VCaP (cell line): ENCODE measurements around the gene HNRNPA0.

ENCODE experiments used
- H3K27ac ChIP-seq: fragments of 450-650 bp; 2 replicates; pipeline ENCODE4 v1.5.1; 2017
- TF ChIP-seq, protein P1 (sequence below): fragments of 450-650 bp; conservative IDR thresholded peaks from 2 replicates; pipeline ENCODE4 v1.5.1; 2017; ENCODE audit warnings: mild to moderate bottlenecking, moderate library complexity

HNRNPA0 gene

DNA sequence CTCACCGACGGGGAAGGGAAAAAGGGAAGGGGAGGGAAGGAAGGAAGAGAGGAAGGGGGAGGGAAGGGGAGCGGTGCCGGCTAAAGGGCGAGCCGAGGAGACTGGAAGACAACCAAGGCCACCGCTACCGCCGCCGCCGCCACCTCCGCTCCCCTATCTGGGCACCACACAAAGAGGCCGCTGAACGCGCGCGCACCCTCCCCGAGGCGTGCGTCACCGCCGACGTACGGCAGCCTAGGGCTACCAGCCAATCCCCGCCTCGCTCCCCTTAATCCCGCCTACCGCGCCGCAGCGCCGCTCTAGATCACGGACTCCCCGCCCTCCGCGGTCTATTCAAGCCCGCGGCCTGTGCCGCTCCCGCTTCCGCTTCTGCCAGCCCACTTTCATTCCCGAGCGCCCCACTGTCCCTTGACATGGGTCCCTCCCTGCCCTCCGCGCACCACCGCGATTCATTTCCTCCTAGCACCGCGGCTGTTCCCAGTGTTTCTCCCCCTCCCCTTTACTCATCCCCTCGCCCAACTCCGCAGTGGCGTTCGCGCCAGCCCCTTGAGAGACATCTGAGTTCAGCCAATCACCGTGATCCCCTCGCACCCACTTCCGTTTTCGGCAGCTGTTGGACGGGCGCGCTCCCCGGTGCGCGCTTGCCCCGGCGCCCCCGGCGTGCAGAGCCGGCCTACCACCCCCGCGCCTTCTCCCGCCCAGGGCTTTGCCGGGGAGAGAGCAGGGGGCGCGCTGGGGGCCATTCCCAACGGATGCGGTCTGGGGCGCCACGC, at the start of gene HNRNPA0:
HNRNPA0 (minus strand) TSS at position 176 of the 773 bp plus-strand sequence. CDS start 297 bp downstream, outside the sequence.
- H3K27ac ChIP-seq, result peak within 1 kb of the TSS; percentile 99
- TF ChIP-seq, protein P1, sequence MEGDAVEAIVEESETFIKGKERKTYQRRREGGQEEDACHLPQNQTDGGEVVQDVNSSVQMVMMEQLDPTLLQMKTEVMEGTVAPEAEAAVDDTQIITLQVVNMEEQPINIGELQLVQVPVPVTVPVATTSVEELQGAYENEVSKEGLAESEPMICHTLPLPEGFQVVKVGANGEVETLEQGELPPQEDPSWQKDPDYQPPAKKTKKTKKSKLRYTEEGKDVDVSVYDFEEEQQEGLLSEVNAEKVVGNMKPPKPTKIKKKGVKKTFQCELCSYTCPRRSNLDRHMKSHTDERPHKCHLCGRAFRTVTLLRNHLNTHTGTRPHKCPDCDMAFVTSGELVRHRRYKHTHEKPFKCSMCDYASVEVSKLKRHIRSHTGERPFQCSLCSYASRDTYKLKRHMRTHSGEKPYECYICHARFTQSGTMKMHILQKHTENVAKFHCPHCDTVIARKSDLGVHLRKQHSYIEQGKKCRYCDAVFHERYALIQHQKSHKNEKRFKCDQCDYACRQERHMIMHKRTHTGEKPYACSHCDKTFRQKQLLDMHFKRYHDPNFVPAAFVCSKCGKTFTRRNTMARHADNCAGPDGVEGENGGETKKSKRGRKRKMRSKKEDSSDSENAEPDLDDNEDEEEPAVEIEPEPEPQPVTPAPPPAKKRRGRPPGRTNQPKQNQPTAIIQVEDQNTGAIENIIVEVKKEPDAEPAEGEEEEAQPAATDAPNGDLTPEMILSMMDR, result no peak; the same call in 1 of the 2 replicates

DNA sequence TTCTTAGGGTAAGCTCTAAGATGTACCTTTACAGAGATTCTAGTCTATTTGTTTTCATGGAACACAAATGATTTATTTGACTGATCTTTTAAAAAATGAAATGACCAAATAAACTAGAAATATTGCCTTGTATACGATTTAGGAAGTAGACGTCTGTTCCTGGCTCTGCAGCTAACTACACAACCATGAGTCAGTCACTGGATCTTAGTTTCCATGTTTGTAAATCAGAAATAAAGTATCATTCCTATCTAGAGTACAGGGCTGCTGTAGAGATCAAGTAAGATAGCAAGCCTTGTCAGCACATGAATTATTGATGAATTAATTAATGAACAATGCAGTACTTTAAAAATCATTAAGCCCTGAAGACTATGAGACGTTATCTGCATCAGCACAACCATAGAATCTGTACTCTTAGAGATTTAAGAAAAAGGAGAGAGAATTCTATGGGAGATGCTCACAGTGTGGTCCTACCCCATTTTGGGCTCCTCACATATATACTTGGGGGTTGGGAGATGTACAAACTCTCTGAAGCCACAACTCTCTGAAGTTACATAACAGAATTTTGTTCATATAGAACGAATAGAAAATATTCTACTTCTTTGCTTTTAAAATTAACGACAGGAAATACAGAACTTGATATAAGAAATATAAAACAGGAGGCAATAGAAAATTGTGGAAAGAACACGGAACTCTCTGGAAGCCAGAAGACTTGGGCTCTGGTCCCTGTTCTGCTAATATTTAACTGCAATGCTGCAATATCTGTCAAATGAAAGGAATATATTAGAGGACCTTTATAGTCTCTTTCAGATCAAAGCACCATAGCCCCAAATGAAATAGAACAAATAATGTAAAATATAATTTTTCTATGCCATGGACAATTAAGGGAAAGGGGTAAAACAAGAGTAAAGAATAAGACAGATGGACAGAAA, 48.4 kb upstream of the HNRNPA0 start:
- peak overlapping the region; percentile 80 for H3K27ac ChIP-seq
- TF ChIP-seq, protein P1, result no peak

DNA sequence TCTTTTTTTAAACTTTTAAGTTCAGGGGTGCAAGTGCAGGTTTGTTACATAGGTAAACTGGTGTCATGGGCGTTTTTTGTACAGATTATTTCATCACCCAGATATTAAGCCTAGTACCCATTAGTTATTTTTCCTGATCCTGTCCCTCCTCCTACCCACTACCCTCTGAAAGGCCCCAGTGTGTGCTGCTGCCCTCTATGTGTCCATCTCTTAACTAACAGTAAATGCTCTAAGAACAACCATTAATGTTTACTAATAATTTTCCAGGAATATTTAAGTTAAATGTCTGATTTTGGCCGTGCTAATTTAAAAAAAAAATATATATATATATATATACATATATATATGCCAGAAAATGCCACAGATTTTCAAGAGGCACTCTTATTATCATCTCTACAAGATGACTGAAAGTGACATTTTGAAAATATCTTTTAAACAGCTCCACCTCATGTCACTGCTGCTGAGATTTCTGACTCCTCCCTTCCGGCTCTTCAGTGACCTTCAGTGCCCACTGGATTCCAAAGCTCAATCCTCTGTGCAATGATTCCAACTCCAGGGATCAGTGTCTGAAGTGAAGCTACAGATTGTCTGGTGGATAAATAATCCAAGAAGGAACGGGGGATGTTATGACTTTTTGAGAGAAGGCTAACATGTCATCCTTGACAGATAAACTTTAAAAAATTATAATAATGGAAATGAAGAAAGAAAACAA, 46.7 kb upstream of the HNRNPA0 start:
- TF ChIP-seq, protein P1, result peak; percentile 33
- H3K27ac ChIP-seq, result peak overlapping the region; percentile 80

DNA sequence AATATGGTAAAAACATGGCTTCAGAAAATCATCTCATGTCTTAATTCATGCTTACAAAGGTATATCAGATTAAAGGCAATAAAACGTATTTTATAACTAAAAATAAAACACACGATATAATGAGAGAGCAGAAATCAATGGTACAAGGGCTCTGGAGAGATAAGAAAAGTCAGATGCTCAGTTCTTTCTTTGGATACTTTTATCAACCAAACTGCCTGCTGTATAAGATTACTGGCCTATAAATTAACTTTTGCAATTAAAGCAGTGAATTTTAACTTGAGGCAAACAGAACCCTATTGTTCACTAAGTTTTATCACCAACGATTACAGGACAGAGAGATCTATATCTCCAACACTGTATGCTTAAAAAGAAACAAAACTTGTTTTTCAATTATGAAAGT, 42.1 kb upstream of the HNRNPA0 start:
- TF ChIP-seq, protein P1, result no peak
- H3K27ac ChIP-seq, result peak overlapping the region; percentile 80

DNA sequence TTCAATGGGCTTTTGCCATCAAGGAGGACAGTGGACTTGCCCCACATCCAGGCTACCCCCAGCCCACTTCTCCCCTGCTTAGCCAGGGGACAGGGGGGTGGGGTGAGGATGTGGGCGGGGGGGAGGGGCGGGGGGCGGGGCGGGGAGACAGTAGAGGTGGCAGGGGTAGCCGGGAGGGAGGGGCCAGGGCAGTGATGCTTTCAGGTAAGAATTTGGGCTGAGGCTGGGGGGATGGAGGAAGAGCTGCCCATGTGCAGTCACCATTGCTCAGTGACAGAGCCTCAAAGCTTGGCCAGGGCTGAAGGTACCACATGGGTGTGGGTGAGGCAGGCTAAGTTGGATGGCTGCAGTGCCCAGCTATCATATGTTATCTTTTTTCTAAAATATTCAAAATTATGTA, 40.7 kb upstream of the HNRNPA0 start:
- H3K27ac ChIP-seq, result peak overlapping the region; percentile 80
- TF ChIP-seq, protein P1, result no peak

DNA sequence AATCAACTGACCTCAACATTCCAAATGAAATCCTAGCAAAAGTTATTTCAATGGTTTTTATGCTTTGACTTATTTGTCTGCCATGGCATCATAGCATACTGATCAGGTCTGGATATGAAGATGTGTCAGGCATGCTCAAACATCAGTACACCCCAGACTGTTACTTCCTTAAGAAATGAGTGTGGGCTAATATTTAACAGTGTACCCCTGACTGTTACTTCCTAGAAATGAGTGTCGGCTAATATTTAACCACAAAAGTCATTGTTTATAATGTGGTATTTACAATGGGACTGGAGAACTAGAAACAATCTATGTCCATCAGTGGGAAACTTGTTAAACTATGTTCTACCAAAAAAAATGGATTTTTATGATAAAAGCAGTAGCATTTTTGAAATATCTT, 38.1 kb upstream of the HNRNPA0 start:
- H3K27ac ChIP-seq, result peak overlapping the region; percentile 8; the same call in 1 of the 2 replicates
- TF ChIP-seq, protein P1, result no peak
